D721Med (cell line): ENCODE results near the gene GTF3C1.
"Not testable (repeated sequence)": the region's sequence is repeated elsewhere in the genome, so short reads cannot be mapped to it uniquely, and the experiment has no call there.

Experiments
- DNase-seq: peaks from one replicate; pipeline ENCODE4 v3.0.0; 2011; ENCODE audit warnings: low spot score; ENCODE audit not compliant: insufficient read length
- FAIRE-seq: peaks from 2 replicates; lab custom pipeline; 2011; peaks lifted over from hg19 to GRCh38; lab: Jason Lieb, UNC
- TF ChIP-seq, protein P1 (sequence below): IDR thresholded peaks from 2 replicates; pipeline ENCODE4 v1.5.1; 2012; ENCODE audit warnings: mild to moderate bottlenecking, control low read depth; ENCODE audit not compliant: insufficient read depth; ENCODE audit errors: missing control alignments

The GTF3C1 gene

DNA sequence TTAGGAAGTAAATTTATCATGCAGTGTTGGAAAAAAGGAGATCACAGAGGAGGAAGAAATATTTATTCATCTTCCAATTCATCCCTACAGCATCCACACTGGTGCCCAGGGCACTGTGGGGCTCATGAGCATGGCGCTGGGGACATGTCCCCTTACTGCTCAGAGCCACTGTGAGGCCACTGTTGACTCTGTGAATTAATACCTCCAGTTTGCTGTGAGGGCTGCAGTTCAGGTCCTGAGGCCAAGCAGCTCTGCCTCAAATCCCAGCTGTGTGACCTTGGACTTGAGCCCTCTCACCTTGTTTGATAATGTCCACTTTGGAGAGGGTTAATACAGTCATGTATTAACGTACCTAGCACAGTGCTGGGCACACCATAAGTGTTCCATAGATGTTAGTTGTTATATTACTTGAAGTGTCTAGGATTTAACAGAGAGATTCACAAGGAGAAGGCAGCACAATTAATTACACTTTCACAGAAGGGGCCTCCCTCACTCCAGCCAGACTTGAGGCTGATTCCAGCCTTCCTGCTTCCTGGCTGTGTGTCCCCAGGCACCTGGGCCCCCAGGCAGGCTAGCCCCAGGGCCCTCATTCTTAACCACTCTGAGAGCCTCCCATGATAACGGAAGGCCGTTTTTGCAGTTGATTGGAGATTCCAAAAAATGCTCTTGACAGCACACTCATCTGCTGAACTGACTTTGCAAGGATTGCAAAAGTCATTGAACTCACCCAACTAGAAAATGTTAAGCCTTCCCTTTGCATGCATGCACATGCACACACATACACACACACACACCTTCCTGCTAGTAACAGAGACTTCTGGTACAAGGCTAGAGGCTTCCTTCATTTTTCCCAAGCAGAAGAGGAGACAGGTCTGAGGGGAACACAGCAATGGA lies 29.6 kb upstream of the GTF3C1 start:
- no peak for FAIRE-seq
- DNase-seq, result no peak
- TF ChIP-seq, protein P1, sequence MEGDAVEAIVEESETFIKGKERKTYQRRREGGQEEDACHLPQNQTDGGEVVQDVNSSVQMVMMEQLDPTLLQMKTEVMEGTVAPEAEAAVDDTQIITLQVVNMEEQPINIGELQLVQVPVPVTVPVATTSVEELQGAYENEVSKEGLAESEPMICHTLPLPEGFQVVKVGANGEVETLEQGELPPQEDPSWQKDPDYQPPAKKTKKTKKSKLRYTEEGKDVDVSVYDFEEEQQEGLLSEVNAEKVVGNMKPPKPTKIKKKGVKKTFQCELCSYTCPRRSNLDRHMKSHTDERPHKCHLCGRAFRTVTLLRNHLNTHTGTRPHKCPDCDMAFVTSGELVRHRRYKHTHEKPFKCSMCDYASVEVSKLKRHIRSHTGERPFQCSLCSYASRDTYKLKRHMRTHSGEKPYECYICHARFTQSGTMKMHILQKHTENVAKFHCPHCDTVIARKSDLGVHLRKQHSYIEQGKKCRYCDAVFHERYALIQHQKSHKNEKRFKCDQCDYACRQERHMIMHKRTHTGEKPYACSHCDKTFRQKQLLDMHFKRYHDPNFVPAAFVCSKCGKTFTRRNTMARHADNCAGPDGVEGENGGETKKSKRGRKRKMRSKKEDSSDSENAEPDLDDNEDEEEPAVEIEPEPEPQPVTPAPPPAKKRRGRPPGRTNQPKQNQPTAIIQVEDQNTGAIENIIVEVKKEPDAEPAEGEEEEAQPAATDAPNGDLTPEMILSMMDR, result no peak

DNA sequence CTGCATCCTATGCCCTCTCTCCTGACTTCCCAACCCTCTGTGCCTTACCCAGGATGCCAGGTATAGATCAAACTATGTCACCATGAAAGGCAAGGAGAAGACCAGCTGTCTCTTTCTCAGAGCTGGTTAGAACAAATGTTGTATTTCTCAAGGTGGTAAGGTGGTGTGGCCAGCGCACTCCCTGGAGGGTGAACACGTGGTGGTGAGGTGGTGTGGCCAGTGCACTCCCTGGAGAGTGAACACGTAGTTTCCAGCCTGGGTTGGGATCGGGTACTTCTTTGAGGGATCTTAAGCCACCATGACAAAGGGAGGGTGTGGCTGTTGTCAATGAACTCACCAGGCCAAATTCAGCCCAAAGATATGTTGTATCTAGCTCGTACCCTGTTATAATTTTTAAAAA lies 27.0 kb upstream of the GTF3C1 start:
- TF ChIP-seq, protein P1, result no peak
- FAIRE-seq (no peak), DNase-seq (no peak)

DNA sequence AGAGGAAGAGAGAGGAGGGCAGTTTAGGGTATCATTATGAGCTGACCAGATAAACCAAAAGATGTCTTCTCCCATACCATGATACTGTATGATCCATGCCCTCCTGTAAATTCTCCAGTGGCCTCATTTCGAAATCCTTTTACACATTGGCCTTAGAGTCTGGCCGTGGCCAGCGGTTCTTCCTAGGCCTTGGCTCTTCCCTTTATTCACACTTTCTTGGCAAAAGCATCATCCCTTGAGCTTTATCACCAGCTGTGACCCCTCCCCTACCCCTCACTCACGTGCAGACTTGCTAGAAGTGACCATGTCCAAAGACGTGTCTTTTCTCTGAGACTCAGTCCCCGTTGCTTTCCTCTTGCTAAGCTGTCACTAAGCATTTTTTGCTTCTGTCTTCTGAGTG lies 23.0 kb upstream of the GTF3C1 start:
- no peak for DNase-seq

DNA sequence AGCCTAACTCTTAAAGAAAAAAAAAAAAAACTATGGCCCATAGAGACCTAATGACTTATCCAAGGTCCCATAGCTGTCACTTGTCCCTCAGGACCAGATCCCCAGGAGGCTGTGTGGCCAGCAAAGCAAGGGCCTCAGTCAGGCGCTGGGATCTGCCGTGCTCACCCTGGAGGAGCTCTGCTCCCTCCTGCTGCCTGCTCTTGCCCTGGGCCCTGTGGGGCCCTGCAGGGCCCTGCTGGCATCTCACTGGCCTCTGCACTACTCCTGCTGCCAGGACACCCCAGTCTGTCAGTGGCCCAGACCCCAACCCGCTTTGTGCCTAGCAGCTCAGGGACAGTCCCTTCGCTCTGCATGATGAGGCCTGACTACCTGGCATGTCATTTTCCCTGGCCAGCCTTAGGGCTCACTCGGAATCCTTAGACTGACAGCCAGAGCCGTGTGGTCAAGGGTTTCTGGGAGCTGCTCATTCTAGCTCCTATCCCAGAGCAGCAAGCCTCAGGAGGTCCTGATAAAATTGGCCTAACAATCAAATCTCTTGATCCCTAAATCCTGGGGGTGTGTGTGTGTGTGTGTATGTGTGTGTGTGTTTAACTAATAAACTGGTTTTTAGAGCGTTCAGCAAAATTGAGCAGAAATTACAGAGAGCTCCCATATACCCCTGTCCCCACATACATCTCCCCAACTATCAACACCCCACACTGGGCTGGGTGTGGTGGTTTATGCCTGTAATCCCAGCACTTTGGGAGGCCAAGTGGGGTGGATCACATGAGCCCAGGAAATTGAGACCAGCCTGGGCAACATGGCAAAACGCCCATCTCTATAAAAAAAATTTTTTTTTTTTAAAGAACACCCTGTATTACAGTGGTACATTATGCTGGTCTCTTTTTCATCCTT lies 22.0 kb upstream of the GTF3C1 start:
- DNase-seq (no peak), FAIRE-seq (no peak)
- TF ChIP-seq, protein P1, result no peak

More for the DNA sequence above, 23.0 kb upstream of the GTF3C1 start:
- TF ChIP-seq, protein P1, result no peak
- FAIRE-seq, result no peak

DNA sequence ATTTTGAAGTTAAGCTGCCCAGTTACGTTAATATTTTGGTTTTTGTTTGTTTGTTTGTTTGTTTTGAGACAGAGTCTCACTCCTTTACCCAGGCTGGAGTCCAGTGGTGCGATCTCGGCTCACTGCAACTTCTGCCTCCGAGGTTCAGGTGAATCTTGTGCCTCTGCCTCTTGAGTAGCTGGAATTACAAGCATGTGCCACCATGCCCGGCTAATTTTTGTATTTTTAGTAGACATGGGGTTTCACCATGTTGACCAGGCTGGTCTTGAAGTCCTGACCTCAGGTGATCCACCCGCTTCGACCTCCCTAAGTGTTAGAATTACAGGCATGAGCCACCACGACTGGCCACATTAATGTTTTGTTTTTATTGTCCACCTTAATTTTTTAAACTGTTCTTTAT lies 21.3 kb upstream of the GTF3C1 start:
- FAIRE-seq, DNase-seq: not testable (repeated sequence)

DNA sequence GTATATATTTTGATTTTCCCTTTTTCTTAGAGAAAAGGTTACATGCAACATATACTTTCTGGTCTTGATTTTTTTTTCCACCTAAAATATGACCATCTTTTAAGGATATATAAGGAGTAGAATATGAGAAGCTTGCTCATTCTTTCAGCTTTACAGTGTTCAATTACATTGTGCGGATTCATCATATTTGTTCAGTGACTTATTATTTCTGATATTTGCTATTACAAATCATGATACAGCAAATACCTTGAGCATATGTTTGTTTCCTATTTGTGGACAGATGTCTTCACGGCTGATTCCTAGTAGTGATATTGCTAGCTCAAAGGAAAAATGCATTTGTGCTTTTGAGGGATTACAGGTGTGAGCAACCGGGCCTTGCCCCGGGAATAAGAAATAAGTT lies 18.4 kb upstream of the GTF3C1 start:
- DNase-seq (no peak), FAIRE-seq (no peak)
- TF ChIP-seq, protein P1, result no peak

DNA sequence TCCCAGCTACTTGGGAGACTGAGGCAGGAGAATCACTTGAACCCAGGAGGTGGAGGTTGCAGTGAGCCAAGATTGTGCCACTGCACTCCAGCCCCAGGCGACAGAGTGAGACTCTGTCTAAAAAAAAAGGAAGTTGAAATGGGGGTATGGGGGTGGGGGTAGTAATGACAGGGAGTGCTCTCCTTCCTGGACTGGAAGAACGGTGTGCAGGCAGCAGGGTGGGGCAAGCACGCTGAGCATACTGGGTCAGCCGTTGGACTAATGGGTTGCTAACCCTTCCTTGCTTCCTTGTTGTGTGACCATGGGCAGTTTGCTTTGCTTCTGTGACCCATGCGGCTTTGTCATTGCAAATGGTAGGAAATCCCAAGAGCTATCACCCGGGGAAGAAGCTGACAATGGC lies 16.7 kb upstream of the GTF3C1 start:
- TF ChIP-seq, protein P1, result no peak
- no peak for DNase-seq
- FAIRE-seq, result no peak
